Adipose tissue (tissue), 3 donors: ENCODE measurements around the gene MMP25. TPM values are rescaled to one million over a fixed set of nuclear protein-coding genes. Genes with fewer than 3 reads are reported as not detected.

ENCODE experiments used
- H3K27ac ChIP-seq: one replicate; pipeline ENCODE4 v1.5.1; 2013; ENCODE audit warnings: low read depth, low read length
- WGBS, 3 donors: extraction: QIAGEN DNeasy Blood & Tissue Kit; methylation state at CpG; one replicate each; pipeline ENCODE4 v1.1.7; 2013; 5-methylcytosine and 5-hydroxymethylcytosine counted together
- polyA plus RNA-seq, 3 donors: library from polyadenylated mRNA; stranded (reverse); fragments of 200-250 nt; gene quantifications; one replicate each; pipeline ENCODE4 v1.2.3, GENCODE V29; 2013
- donor health status: healthy with polysubstance abuse.
- donor health status: Bipolar disorder and iron deficiency.
- donor health status: healthy.

MMP25 gene
- polyA plus RNA-seq, 3 donors, result 0.84 to 57.3 (median 11.4) TPM

DNA sequence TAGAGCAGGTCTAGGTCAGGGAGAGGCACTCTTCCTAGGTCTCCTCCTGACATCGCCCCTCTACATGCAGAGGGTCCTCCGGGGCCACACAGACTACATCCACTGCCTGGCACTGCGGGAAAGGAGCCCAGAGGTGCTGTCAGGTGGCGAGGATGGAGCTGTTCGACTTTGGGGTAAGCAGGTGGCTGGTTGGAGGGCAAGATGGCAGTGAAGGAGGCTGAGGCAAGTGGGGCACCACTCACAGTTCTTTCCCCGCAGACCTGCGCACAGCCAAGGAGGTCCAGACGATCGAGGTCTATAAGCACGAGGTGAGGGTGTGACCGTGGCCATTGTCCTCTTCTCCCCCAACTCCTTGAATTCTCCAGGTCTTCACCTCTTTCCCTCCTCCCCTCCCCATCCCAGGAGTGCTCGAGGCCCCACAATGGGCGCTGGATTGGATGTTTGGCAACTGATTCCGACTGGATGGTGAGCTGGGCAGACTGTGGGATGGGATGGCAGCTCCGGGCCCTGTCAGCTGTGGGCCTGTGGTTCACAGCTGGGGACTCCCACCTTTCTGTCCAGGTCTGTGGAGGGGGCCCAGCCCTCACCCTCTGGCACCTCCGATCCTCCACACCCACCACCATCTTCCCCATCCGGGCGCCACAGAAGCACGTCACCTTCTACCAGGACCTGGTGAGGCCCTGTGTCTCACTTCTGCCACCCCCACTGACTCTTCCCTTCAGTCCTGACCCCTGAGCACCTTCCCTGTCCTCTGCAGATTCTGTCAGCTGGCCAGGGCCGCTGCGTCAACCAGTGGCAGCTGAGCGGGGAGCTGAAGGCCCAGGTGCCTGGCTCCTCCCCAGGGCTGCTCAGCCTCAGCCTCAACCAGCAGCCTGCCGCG is 19.5 kb upstream of the MMP25 start:
- H3K27ac ChIP-seq, result no peak overlapping the region
- 92 to 96% (median 96%) methylated on average over 23 to 24 of the region's 24 CpGs for WGBS, 3 donors

DNA sequence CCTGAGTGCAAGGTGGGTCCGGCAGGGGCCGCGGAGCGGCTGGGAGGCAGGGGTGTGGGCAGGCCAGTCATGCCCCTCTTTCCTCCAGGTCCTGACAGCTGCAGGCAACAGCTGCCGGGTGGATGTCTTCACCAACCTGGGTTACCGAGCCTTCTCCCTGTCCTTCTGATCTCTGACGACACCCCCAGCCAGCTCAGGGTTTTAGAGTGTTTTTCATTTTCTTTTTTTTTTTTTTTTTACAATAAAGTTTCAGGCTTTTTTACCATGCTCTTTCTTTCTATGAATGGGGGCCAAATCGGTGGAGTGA is 18.9 kb upstream of the MMP25 start:
- WGBS, 3 donors, result 80 to 93% (median 90%) methylated on average over 8 of the region's 8 CpGs
- no peak overlapping the region for H3K27ac ChIP-seq

DNA sequence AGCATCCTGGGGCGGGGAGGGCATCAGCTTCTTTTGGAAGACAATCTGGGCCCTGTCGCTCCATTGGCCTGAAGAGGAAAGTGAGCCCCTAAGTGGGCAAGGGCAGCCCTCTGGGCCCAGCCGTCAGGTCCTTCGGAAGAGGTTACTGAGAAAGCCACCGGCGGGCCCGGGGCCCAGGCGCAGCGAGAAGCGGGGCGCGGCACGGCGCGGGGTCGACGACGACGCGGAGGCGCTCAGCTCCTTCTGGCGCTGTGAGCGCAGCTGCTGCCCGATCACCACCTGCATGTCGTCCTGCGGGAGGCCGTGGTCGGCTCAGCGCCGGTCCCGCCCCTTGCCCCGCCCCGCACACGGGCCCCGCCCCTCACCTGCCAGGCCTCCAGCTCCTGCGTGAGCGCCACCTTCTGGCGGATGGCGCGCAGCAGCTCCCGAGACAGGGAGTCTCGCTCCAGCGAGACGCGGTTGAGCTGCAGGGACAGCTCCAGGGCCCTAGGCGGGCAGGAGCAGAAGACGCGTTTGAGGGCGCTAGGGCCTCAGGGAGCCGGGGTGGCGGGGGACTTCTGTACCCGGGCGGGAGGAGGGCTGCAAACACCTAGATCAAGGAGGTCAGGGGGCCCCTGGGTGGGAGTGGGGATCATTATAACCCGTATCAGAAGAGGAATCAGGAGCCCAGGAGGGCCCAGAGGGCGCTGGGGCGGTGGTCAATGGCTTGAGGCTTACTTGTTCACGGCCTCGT is 18.2 kb upstream of the MMP25 start:
- no peak overlapping the region for H3K27ac ChIP-seq
- WGBS, 3 donors, result 10 to 26% (median 25%) methylated on average over 55 to 58 of the region's 58 CpGs

DNA sequence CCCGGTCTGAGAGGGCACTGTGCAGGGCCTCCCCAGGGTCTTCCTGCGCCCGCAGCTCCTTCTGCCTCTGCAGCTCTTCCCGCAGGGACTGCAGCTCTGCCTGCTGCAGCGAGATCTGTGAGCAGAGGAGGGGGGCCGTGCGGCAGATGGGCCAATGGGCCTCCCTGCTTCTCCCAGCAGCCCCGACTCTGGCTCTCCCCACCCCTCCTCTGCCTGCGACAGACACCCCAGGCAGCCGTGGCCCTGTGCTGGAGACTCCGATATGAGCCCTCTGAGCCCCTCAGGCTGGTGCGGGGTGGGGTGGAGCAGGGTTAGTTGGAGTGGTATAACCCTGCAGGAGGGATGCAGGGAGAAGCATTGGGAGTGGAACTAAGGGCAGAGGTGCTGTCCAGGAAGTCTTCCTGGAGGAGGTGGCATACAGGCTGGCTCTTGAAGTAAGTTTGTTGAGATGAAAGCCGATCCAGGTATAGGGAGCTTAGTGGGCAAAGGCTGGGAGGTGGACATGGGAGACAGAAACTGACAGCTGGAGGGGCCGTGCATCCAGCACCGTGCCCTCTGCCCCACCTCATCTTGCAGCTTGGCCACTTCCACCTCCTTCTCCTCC is 17.5 kb upstream of the MMP25 start:
- WGBS, 3 donors, result 28 to 53% (median 43%) methylated on average over 12 to 15 of the region's 15 CpGs
- no peak overlapping the region for H3K27ac ChIP-seq

DNA sequence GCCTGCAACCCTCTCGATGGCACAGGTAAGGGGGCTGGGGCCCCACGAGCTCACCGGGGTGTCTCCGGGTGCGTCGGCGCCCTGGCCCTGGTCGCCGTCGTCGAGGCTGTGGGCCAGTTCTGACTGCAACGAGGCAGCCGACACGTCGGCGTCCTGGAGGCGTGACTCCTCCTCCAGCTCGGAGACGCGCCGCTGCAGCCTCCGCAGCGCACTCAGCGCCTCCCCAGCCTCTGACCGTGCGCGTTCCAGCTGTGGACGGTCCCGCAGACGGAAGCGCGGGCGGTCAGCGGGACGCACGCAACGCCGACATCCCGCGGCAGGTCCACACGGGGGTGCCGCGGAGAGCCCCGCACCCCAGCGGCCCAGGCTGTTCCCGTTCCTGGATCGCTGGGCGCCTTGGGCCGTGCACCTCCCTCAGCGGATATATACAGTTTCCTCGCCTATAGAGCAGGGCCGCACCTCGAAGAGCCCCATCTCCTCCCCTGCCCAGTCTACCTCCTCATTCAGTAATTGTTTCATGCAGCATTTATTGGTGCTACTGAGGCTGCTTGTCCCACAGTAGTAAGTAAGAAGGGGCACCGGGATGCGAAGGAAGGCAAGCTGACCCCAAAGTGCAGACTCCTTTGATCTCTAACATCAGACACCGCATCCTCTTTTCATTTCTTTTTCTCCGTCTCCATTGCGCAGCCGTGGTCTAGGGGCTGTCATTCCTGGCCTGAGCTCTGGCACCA is 16.7 kb upstream of the MMP25 start:
- H3K27ac ChIP-seq, result no peak overlapping the region
- WGBS, 3 donors, result 8 to 63% (median 9%) methylated on average over 48 to 59 of the region's 59 CpGs

DNA sequence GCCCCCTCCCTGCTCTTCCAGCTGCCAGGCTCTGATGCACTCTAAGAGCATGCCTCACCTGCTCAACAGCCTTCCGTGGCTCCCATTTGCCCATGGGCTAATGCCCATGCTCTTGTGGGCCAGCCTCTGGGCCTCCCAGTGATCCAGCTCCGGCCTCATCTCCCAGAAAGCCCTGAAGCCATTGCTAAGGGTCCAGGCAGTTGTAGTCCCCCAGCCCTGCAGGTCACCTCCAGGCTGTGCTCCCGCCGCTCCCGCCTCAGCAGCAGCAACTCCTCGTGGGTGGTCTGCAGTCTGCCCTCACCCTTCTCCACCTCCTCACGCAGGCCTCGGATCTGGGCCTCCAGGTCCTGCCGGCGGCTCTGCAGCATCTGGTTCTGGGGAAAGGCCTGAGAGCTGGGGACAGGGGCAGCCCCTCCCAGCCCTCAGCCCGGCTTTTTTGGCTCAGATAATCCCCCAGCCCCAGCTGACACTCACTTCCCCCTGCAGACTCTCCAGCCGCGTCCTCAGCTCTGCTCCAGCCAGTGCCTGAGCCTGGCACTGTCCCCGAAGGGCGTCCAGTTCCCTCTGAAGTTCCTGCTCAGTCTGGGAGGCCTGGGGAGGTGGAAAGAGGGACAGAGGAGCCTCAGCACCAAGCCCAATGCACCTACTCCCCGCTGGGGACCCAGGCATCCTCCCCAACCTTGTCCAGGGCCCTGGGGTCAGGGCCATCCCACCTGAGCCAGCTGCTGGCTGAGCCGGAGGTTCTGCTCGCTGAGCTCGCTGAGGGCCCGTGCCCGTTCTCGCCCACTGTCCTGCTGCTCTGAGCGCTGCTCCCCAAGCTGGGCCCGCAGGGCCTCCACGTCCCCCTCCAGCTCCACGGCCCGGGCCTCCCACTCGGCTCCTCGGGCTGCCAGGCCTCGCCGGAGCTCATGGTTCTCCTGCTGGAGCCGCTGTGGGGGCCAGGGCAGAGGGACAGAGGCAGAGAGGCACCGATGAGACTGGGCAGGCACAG is 15.8 kb upstream of the MMP25 start:
- 77 to 87% (median 80%) methylated on average over 33 of the region's 33 CpGs for WGBS, 3 donors
- no peak overlapping the region for H3K27ac ChIP-seq

DNA sequence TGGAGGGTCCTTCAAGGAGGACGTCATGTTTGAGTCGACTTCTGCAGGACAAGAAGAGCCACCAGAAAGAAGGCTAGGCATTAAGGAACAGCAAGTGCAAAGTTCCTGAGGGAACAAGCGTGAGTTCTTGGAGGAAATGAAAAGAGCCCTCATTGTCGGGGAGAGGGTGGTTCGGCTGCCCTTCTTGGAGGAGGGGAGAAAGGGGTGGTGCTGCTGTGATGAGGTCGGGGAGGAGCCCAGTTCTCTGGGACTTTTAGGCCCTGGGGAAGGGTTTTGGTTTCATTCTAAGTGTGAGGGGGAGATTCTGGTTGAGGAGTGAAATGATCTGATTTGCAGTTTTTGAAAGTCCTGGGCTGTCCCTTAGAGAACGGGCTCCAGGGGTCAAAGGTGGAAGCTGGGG is 13.7 kb upstream of the MMP25 start:
- 33 to 67% (median 35%) methylated on average over 7 of the region's 7 CpGs for WGBS, 3 donors
- no peak overlapping the region for H3K27ac ChIP-seq

DNA sequence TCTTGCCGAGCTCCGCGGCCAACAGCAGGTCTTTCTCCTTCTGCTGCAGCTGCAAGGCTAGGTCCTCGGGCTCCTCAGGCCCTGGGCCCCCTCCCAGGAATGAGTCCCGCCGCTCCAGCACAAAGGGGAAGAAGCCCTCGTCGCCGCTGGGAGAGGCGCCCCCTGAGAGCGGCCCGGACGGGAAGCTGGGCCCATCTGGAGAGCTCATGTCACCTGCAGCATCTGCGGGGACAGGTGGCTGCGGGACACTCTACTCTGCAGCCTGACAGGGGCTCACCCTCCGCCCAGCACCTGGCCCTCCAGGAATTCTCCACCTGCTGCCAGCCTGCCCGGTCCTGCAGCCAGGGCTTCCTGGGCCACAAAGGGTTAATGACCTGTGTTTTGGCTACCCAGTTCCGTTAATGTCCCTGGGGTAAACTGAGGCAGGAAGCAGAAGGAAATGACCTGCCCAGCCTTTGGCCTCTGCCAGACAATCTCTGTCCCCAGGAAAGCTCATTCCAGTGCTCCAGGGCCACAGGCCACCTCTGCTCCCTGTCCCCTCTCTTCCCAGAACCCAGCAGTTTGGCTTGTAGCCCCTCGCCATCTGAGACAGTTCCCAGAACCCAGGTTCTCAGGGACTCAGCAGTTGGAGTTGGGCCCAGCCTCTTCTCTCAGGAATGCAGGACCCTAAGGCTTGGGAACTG is 10.9 kb upstream of the MMP25 start:
- WGBS, 3 donors, result 34 to 43% (median 38%) methylated on average over 17 to 19 of the region's 19 CpGs
- H3K27ac ChIP-seq, result no peak overlapping the region

DNA sequence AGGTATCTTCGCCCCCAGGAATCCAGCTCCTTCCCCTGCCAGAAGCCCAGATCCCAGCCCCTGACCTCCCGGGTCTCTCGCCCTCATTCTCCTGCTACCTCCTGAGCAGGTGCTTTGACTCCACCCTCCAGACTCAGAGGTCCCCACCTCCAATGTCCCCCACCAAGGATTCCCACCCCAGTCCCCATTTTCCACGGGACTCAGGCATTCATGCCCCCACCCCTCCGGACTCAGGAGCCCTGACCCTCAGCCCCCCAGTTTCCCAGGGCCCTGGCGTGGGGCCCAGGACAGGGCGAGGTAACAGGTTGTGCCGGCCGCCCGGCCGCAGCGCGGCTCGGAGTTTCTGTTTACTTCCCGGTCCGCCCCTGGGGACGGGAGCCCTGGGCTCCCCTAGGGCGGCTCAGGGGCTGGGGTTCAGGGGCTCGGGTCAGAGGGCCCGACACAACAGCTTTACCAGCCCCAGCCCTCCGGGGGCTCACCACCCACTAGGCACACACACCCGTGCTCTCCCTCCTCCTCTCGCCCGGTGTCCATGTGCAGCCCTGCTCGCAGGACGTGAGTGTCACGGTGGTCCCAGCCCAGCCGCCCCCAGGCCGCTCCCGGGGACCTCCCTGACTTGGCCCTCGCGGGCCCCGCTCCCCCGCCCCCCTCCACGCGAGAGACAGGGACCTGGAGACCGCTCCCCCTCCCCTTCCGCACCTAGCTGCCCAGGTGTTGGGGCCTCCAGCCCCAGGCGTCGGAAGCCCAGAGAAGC is 10.2 kb upstream of the MMP25 start:
- 2 to 3% (median 2%) methylated on average over 21 to 40 of the region's 40 CpGs for WGBS, 3 donors
- no peak overlapping the region for H3K27ac ChIP-seq

DNA sequence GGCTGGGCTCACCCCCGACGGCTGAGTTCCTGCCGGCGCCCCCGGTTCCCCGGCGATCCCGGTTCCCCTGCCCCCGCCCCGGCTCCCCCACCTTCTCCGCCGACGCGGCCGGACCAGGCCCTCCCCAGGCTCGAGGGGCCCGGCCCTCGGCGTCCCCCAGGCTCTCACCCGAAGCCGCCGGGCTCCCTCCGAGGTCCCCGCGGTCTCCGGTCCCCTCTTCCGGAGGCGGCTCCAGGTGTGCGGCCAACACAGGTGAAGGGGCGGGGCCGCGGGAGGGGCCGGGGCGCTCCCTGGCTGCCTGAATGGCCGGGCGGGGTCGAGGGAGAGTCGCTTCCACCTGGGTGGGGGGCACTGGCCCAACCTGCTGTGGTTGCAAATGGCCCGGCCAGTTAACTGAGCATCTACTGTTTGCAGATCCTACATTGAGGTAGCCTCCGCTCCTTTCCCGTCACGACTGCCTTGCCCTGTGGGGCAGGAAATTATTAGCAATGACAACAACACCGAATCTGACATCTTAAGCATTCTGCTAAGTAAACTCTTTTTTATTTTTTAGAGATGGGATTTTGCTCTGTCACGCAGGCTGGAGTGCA is 9.5 kb upstream of the MMP25 start, which contains the start of gene BICDL2:
TSS of gene BICDL2 (minus strand) at position 219 of the 590 bp plus-strand sequence. CDS start 1,448 bp downstream, outside the sequence.
- no peak within 1 kb of the TSS for H3K27ac ChIP-seq
- 7 to 8% (median 7%) methylated on average over 21 to 44 of the region's 44 CpGs for WGBS, 3 donors

DNA sequence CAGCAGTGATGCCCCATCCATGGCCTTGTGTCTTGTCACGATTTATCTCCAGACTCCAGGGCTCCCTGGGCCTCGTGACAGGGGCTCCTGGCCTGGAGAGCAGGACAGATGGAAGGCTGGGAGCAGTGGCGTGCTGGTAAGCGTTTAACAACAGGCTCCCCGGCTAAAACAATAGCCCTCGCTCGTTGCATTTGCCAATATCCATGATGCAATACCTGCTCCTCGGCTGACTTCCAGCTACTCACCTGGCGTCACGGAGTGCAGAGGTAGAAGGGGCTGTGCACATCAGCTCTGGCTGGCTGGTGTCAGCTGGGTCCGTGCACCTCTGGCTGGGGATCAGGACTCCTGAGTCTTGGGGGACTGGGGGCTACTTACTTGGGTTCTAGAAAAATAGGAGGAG is 8.1 kb upstream of the MMP25 start:
- WGBS, 3 donors, result 13 to 36% (median 34%) methylated on average over 11 of the region's 11 CpGs
- H3K27ac ChIP-seq, result no peak overlapping the region

DNA sequence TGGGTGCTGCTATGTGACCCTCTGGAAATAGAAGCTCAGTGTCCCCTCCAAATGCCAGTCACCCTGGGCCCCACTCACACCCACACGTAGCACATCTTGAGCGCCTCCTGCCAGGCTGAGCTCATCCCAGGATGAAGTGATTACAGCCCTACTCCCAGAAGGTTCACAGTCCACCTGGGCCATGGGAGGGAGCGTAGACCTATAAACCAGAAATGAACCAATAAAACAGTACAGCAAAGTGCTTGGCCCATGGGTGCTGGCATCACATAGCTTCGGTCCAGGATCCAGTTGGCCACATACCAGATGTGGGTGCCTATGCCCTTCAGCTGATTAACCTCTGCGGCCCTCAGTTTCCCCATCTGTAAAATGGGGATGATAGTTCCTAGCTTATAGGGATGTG is 7.5 kb upstream of the MMP25 start:
- 74 to 89% (median 83%) methylated on average over 5 of the region's 5 CpGs for WGBS, 3 donors
- H3K27ac ChIP-seq, result no peak overlapping the region

DNA sequence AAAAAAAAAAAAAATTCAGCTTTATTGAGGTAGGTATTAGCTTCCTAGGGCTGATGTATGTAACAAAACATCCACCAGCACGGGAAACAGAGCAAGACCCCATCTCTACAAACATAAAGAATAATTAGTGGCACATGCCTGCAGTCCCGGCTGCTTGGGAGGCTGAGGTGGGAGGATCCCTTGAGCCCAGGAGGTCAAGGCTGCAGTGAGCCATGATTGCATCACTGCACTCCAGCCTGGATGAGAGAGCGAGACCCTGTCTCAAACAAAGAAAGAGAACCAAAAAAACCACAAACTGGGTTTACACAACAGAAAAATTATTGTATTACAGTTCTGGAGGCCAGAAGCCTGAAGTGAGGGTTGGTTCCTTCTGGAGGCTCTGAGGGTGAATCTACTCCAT is 4.0 kb upstream of the MMP25 start:
- no peak overlapping the region for H3K27ac ChIP-seq
- WGBS, 3 donors, result 74 to 94% (median 77%) methylated on average over 3 of the region's 3 CpGs

DNA sequence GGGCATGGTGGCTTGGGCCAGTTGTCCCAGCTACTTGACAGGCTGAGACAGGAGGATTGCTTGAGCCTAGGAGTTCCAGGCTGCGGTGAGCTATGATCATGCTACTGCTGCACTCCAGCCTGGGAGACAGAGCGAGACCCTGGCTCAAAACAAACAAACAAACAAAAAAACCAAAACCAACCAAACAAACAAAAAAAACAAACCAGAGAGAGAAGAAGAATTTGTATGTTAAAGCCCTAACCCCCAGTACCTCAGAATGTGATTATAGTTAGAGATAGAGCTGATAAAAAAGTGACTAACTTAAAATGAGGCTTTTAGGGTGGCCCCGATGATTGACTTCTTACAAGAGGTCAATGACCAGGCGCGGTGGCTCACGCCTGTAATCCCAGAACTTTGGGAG is 1.7 kb upstream of the MMP25 start:
- H3K27ac ChIP-seq, result no peak overlapping the region
- WGBS, 3 donors, result 91 to 94% (median 91%) methylated on average over 6 of the region's 6 CpGs

DNA sequence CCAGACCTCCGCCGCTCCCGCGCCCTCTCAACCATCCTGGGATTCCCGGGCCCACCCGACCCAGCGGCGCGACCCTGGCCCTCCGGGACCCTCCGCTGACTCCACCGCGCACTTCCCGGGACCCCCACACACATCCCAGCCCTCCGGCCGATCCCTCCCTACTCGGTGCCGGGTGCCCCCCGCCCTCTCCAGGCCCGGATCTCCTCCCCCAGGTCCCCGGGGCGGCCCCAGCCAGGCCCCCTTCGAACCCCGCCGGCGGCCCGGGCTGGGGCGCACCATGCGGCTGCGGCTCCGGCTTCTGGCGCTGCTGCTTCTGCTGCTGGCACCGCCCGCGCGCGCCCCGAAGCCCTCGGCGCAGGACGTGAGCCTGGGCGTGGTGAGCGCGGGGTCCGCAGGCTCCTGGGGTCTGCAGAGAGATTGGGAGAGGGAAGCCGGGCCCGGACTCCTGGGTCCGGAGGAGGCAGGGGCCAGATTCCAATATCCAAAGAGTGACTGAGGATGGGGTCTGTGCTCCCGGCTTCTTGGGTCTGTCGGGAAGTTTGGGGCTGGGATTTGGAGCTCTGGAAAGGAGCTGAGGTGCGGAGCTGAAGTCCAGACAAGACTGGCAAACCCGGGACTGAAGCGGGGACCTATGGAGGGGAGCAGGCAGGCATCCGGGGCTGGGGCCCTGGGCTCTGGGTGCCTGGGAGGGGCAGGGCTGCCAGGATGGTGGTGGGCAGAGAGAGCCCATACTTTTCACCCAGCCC is 453 bp downstream of the MMP25 start:
- no peak overlapping the region for H3K27ac ChIP-seq
- WGBS, 3 donors, result 1 to 2% (median 2%) methylated on average over 48 to 54 of the region's 54 CpGs

DNA sequence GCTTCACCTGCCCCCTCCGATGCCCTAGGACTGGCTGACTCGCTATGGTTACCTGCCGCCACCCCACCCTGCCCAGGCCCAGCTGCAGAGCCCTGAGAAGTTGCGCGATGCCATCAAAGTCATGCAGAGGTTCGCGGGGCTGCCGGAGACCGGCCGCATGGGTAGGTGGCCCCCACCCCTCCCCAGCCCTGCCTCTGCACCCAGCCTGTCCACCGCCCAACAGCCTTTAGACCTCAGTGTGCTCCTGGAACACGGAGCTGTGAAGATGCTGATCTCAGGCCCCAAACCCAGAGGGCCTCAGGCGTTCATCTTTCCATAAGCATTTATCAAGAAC is 993 bp downstream of the MMP25 start:
- H3K27ac ChIP-seq, result no peak overlapping the region
- 19 to 22% (median 20%) methylated on average over 11 to 13 of the region's 13 CpGs for WGBS, 3 donors
